BLaER1 treated with 17β-estradiol and CSF1 and Interleukin-3, amounts not matched to agents 10 nM and 100 nM (cell line): ENCODE results near the gene FIG4.
"Not testable (repeated sequence)": the region's sequence is repeated elsewhere in the genome, so short reads cannot be mapped to it uniquely, and the experiment has no call there.

Source experiments
- H3K27ac ChIP-seq, 11 experiments: shearing (Covaris generic); formaldehyde crosslinking; 2 replicates each; pipeline ENCODE4 v1.8.1; 2022
- H3K27me3 ChIP-seq, 11 experiments: shearing (Covaris generic); formaldehyde crosslinking; 2 replicates each; pipeline ENCODE4 v1.8.1; 2022
- H3K36me3 ChIP-seq, 11 experiments: shearing (Covaris generic); formaldehyde crosslinking; 2 replicates each; pipeline ENCODE4 v1.8.1; 2022
- H3K4me1 ChIP-seq, 10 experiments: shearing (Covaris generic); formaldehyde crosslinking; 2 replicates each; pipeline ENCODE4 v1.8.1; 2022
- H3K4me2 ChIP-seq, 11 experiments: shearing (Covaris generic); formaldehyde crosslinking; 2 replicates each; pipeline ENCODE4 v1.8.1; 2022
- H3K4me3 ChIP-seq, 10 experiments: shearing (Covaris generic); formaldehyde crosslinking; 2 replicates each; pipeline ENCODE4 v1.8.1; 2022
- H3K9ac ChIP-seq, 11 experiments: shearing (Covaris generic); formaldehyde crosslinking; 2 replicates each; pipeline ENCODE4 v1.8.1; 2022
- H3K9me3 ChIP-seq, 11 experiments: shearing (Covaris generic); formaldehyde crosslinking; replicated peaks in 1 of 11; 2 replicates each; pipeline ENCODE4 v1.8.1; 2022
- H4K20me1 ChIP-seq, 11 experiments: shearing (Covaris generic); formaldehyde crosslinking; 2 replicates each; pipeline ENCODE4 v1.8.1; 2022
- Cebpa-rat ChIP-seq, 11 experiments: shearing (Covaris generic); IDR thresholded peaks; 2 replicates each; pipeline ENCODE4 v1.8.1; 2022

Gene FIG4

DNA sequence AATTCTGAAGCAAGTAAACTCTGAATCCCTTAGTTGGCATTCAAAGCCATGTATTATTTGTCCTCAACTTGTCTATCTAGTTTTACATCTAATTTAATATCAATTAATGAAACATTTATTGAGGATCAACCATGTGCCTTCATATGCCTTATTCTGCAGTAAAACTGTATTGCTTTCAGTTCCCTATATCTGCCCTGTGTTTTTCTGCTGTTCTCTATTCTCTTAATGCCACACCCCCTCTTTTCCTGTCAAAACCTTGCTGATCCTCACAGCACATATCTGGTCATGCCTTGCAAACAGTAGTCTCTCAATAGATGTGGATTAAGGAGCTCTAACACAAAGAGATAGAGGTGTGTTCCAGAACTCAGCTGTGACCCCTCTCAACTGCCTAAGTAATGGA, 2.0 kb downstream of the FIG4 start:
- no peaks in the 10 kb centered on the region for H3K27me3 ChIP-seq
- H3K4me1 ChIP-seq: peaks cover 32 to 45% (median 37%) of the 10 kb centered on the region in 10 experiments
- peak overlapping the region in 3 of 10 experiments; percentile 17 to 90 (median 73); a peak in 4 of 20 replicates for H3K4me3 ChIP-seq
- peaks cover 0 to 8% (median 0%) of the 10 kb centered on the region in 11 experiments; a peak in 3 of 22 replicates for H3K9me3 ChIP-seq
- peak overlapping the region in 4 of 11 experiments; percentile 11 to 87 (median 26); a peak in 4 of 22 replicates for H3K9ac ChIP-seq
- H3K4me2 ChIP-seq: peak overlapping the region; percentile 32 to 99 (median 92); a peak in 21 of 22 replicates
- peaks cover 0 to 14% (median 0%) of the 10 kb centered on the region in 11 experiments; a peak in 3 of 22 replicates for H4K20me1 ChIP-seq
- peaks cover 0 to 24% (median 0%) of the 10 kb centered on the region in 11 experiments; a peak in 5 of 22 replicates for H3K36me3 ChIP-seq
- peak overlapping the region in 3 of 11 experiments; percentile 23 to 56 (median 52); a peak in 5 of 22 replicates for H3K27ac ChIP-seq
- no peak for TF ChIP-seq Cebpa-rat (IDR thresholded peaks at IDR 0.05)

DNA sequence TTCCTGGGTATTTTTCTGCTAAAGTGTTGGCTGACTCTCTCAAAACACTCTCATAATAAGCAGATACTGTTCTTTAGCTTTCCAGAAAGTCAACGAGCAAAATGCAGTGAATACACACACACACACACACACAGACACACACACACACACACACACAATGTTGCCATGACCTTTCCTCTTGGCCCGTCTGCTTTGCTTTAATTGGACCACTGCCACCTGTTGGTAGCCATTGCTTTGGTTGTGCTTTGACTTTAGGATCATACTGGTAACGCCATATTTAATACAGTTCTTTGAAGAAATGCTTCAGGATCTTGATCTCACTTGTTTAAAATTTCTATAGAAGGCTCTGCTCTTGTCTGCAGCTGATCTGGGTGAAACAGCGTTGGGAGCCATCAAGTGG, 4.4 kb downstream of the FIG4 start:
- no peak overlapping the region for H3K4me2 ChIP-seq
- H3K36me3 ChIP-seq: peaks cover 0 to 31% (median 0%) of the 10 kb centered on the region in 11 experiments; a peak in 5 of 22 replicates
- peaks cover 0 to 6% (median 0%) of the 10 kb centered on the region in 11 experiments; a peak in 2 of 22 replicates for H3K9me3 ChIP-seq
- H3K9ac ChIP-seq: no peak overlapping the region
- peaks cover 0 to 27% (median 0%) of the 10 kb centered on the region in 11 experiments; a peak in 3 of 22 replicates for H4K20me1 ChIP-seq
- H3K4me1 ChIP-seq: peaks cover 21 to 28% (median 24%) of the 10 kb centered on the region in 10 experiments
- H3K27ac ChIP-seq: no peak overlapping the region
- H3K27me3 ChIP-seq: no peaks in the 10 kb centered on the region
- TF ChIP-seq Cebpa-rat (IDR thresholded peaks at IDR 0.05): no peak
- no peak overlapping the region for H3K4me3 ChIP-seq

- H3K36me3 ChIP-seq: peaks cover 0 to 31% (median 0%) of the 10 kb centered on the region in 11 experiments; a peak in 5 of 22 replicates
- no peak overlapping the region for H3K4me2 ChIP-seq
- no peak for TF ChIP-seq Cebpa-rat (IDR thresholded peaks at IDR 0.05)
- H3K27me3 ChIP-seq: no peaks in the 10 kb centered on the region
- H4K20me1 ChIP-seq: peaks cover 0 to 32% (median 0%) of the 10 kb centered on the region in 11 experiments; a peak in 3 of 22 replicates
- H3K9me3 ChIP-seq: peaks cover 0 to 6% (median 0%) of the 10 kb centered on the region in 11 experiments; a peak in 2 of 22 replicates
- H3K4me3 ChIP-seq: no peak overlapping the region
- no peak overlapping the region for H3K27ac ChIP-seq
- no peak overlapping the region for H3K9ac ChIP-seq
- peaks cover 21 to 36% (median 23%) of the 10 kb centered on the region in 10 experiments for H3K4me1 ChIP-seq
Measured at GRCh38 chr6:109696355-109696754, 5.3 kb downstream of the FIG4 start.

- peak overlapping the region in 4 of 11 experiments; percentile 6 to 60 (median 17); a peak in 5 of 22 replicates for H3K4me2 ChIP-seq
- no peak for TF ChIP-seq Cebpa-rat (IDR thresholded peaks at IDR 0.05)
Measured at GRCh38 chr6:109701221-109701620, 10.1 kb downstream of the FIG4 start.

DNA sequence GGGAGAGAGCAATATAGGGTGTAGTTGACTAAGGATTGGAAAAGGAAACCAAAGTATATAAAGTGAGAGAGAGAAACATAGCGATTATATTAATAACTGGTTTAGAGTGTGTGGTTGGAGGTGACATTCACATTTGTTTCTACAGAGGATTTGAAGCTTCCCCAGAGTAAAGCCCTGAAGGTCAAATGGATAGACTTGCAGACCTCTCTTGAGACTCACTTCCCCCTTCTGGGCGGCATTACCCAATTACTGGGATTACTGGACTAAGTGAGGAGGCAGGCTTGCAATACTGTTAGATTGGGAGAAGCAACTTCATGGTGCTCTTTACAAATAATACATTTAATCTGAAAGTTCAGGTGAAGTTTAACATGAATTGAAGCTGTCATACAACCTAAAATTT, 10.7 kb downstream of the FIG4 start:
- Histone ChIP-seq H3K4me2 (peak overlapping the region in 5 of 11 experiments; percentile 6 to 60 (median 21); a peak in 7 of 22 replicates), H3K4me3 (no peak overlapping the region), H4K20me1 (peaks cover 0 to 62% (median 0%) of the 10 kb centered on the region in 11 experiments; a peak in 4 of 22 replicates), H3K27ac (no peak overlapping the region), H3K36me3 (peaks cover 0 to 7% (median 0%) of the 10 kb centered on the region in 11 experiments; a peak in 1 of 22 replicates), H3K27me3 (no peaks in the 10 kb centered on the region), H3K9me3 (no peaks in the 10 kb centered on the region), H3K9ac (no peak overlapping the region), H3K4me1 (peaks cover 0 to 52% (median 11%) of the 10 kb centered on the region in 10 experiments; a peak in 12 of 20 replicates)
- no peak for TF ChIP-seq Cebpa-rat (IDR thresholded peaks at IDR 0.05)

More at GRCh38 chr6:109701221-109701620, 10.1 kb downstream of the FIG4 start:
- H3K27ac ChIP-seq: no peak overlapping the region
- H4K20me1 ChIP-seq: peaks cover 0 to 57% (median 0%) of the 10 kb centered on the region in 11 experiments; a peak in 4 of 22 replicates
- peaks cover 0 to 3% (median 0%) of the 10 kb centered on the region in 11 experiments; a peak in 1 of 22 replicates for H3K9me3 ChIP-seq
- peaks cover 0 to 12% (median 0%) of the 10 kb centered on the region in 11 experiments; a peak in 4 of 22 replicates for H3K36me3 ChIP-seq
- no peak overlapping the region for H3K4me3 ChIP-seq
- H3K4me1 ChIP-seq: peaks cover 0 to 46% (median 11%) of the 10 kb centered on the region in 10 experiments; a peak in 11 of 20 replicates
- H3K9ac ChIP-seq: no peak overlapping the region
- no peaks in the 10 kb centered on the region for H3K27me3 ChIP-seq

GRCh38 chr6:109702791-109703190, 11.7 kb downstream of the FIG4 start:
- no peak for TF ChIP-seq Cebpa-rat (IDR thresholded peaks at IDR 0.05)
- H3K27ac ChIP-seq: peak overlapping the region in 2 of 11 experiments; percentile 1 to 36; a peak in 3 of 22 replicates
- no peak overlapping the region for H3K9ac ChIP-seq
- peaks cover 0 to 60% (median 0%) of the 10 kb centered on the region in 11 experiments; a peak in 4 of 22 replicates for H4K20me1 ChIP-seq
- H3K9me3 ChIP-seq: no peaks in the 10 kb centered on the region; a peak in 1 of 22 replicates
- no peak overlapping the region for H3K4me3 ChIP-seq
- peak overlapping the region in 6 of 11 experiments; percentile 2 to 60 (median 32); a peak in 8 of 22 replicates for H3K4me2 ChIP-seq
- H3K4me1 ChIP-seq: peaks cover 0 to 55% (median 11%) of the 10 kb centered on the region in 10 experiments; a peak in 12 of 20 replicates
- H3K36me3 ChIP-seq: 0 out of 22 replicates have a peak, but pooled peaks cover 0 to 7% (median 0%) of the 10 kb centered on the region in 11 experiments
- H3K27me3 ChIP-seq: no peaks in the 10 kb centered on the region

DNA sequence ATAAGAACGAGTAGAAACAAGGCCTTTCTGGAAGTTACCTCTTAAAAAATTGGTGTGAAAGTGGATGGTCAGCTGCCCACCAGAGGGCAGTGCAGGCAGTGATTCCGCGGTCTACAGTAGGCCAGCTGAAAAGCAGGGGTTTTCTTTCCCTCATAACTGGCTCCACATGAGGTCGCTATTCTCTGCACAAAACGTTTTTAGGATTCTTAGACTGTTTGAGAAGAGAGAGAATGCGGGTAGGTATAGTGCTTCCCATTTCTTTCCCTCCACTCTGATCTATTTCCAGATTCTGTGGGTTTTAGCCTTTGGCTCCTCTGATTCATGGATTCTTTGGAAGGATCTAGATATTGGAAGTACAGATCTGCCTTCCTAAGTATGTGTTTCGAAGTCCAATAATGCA, 14.2 kb downstream of the FIG4 start:
- no peaks in the 10 kb centered on the region for H3K27me3 ChIP-seq
- TF ChIP-seq Cebpa-rat (IDR thresholded peaks at IDR 0.05): no peak
- no peak overlapping the region for H3K9ac ChIP-seq
- H3K9me3 ChIP-seq: peaks cover 20 to 24% (median 24%) of the 10 kb centered on the region in 11 experiments
- H3K4me2 ChIP-seq: no peak overlapping the region
- H3K4me1 ChIP-seq: peaks cover 0 to 55% (median 11%) of the 10 kb centered on the region in 10 experiments; a peak in 12 of 20 replicates
- no peak overlapping the region for H3K4me3 ChIP-seq
- H3K27ac ChIP-seq: no peak overlapping the region
- H3K36me3 ChIP-seq: peaks cover 0 to 11% (median 0%) of the 10 kb centered on the region in 11 experiments; a peak in 5 of 22 replicates
- H4K20me1 ChIP-seq: peaks cover 0 to 47% (median 0%) of the 10 kb centered on the region in 11 experiments; a peak in 4 of 22 replicates

- Histone ChIP-seq H3K9ac (peak overlapping the region in 1 of 11 experiments; percentile 16; a peak in 1 of 22 replicates), H3K4me3 (no peak overlapping the region), H3K27me3 (no peaks in the 10 kb centered on the region), H3K9me3 (peaks cover 20 to 37% (median 35%) of the 10 kb centered on the region in 11 experiments), H4K20me1 (peaks cover 0 to 46% (median 0%) of the 10 kb centered on the region in 11 experiments; a peak in 4 of 22 replicates), H3K36me3 (peaks cover 0 to 22% (median 0%) of the 10 kb centered on the region in 11 experiments; a peak in 6 of 22 replicates), H3K4me1 (peaks cover 0 to 45% (median 10%) of the 10 kb centered on the region in 10 experiments; a peak in 12 of 20 replicates), H3K4me2 (0 out of 22 replicates have a peak overlapping the region, but pooled peaks of 1 of the 11 experiments have one; percentile 10), H3K27ac (no peak overlapping the region)
- no peak for TF ChIP-seq Cebpa-rat (IDR thresholded peaks at IDR 0.05)
Measured at GRCh38 chr6:109706513-109706912, 15.4 kb downstream of the FIG4 start.

- not testable (repeated sequence) for H3K4me2 ChIP-seq, H3K27ac ChIP-seq, H3K9ac ChIP-seq, H3K4me3 ChIP-seq, H3K27me3 ChIP-seq
- peaks cover 0 to 33% (median 0%) of the 10 kb centered on the region in 11 experiments; a peak in 6 of 22 replicates for H3K36me3 ChIP-seq
- peaks cover 0 to 54% (median 0%) of the 10 kb centered on the region in 11 experiments; a peak in 6 of 22 replicates for H4K20me1 ChIP-seq
- H3K4me1 ChIP-seq: peaks cover 0 to 29% (median under 1%) of the 10 kb centered on the region in 10 experiments; a peak in 10 of 20 replicates
- peaks cover 26 to 46% (median 42%) of the 10 kb centered on the region in 11 experiments for H3K9me3 ChIP-seq
Measured at GRCh38 chr6:109708099-109708498, 17.0 kb downstream of the FIG4 start.
